AG09319 (cell line): ENCODE data around the gene ARHGEF28.

Source experiments
- DNase-seq: peaks from one replicate; pipeline ENCODE4 v3.0.0-alpha.2; 2010; ENCODE audit warnings: low read depth; ENCODE audit errors: extremely low read depth
- TF ChIP-seq, protein P1 (sequence below): IDR thresholded peaks from 2 replicates; pipeline ENCODE4 v1.5.1; 2011; ENCODE audit warnings: low read depth, mild to moderate bottlenecking, inconsistent platforms, low read length, moderate library complexity

ARHGEF28 gene

DNA sequence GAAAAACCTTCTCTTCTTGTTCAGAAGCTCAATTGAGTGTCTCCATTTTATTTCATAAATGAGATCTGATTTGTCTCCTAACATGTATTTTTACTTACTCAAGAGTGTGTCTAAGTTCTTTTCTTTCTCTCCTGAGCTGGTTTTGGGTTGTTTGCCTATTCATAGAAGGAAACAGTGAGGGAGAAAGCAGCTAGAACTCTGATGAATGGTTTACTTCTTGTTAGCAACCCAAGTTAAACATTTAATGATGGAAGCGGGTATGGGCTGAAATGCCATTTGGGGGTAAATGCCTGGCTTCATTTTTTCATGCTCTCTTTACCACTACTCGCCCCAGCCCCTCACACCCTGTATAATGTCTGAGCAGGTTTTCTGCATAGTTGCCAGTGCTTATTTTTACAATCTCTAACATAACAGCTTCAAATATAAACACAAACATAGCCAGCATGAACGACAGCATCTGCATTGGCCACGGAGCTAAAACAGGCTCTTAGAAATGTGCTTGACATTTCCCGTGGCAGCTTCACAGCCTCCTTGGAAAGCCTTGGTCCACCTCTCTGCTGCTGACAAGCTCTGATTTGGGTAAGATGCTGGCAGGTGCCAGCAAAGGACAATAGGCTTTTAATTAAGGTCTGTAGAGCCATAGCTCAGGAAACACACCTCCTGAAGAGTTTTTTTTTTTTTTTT lies 321.1 kb downstream of the ARHGEF28 start:
- no peak for DNase-seq
- TF ChIP-seq, protein P1, sequence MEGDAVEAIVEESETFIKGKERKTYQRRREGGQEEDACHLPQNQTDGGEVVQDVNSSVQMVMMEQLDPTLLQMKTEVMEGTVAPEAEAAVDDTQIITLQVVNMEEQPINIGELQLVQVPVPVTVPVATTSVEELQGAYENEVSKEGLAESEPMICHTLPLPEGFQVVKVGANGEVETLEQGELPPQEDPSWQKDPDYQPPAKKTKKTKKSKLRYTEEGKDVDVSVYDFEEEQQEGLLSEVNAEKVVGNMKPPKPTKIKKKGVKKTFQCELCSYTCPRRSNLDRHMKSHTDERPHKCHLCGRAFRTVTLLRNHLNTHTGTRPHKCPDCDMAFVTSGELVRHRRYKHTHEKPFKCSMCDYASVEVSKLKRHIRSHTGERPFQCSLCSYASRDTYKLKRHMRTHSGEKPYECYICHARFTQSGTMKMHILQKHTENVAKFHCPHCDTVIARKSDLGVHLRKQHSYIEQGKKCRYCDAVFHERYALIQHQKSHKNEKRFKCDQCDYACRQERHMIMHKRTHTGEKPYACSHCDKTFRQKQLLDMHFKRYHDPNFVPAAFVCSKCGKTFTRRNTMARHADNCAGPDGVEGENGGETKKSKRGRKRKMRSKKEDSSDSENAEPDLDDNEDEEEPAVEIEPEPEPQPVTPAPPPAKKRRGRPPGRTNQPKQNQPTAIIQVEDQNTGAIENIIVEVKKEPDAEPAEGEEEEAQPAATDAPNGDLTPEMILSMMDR = no peak

DNA sequence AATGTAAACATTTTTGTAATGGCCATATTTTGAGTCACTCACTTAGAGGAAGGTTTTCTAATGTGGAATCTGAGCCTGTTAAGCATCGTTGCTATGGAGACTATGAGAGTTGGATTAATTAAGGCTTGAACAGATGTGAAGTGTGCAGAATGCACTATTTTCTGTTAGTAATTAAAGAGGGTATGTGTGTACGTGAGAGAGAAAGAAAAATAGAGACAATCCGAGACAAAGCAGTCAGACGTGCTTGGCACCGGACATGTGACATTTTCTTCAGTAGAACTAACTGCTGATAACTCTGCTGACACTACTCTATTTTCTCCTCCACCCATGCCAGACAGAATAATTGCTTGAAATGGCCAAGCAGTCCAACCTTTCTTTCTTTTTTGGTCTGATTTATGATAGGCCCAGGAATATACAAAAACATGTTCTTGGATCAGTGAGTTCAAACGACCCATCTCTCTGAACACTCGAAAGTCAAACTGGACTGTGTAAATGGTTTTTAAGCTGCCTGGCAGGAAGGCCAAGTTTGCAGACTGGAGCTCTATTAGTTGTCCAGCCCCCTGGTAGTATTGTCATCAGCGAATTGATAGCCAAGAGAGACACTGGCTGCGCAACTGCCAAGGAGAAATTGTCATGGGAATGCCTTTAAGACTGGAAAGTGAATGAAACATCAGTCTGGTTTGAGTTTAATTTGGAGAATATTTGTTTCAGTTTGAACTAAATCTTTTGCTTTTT lies 322.1 kb downstream of the ARHGEF28 start:
- no peak for DNase-seq
- TF ChIP-seq, protein P1 = no peak

- DNase-seq = no peak
- TF ChIP-seq, protein P1 = no peak
Observed at GRCh38 chr5:73948720-73949119, 322.7 kb downstream of the ARHGEF28 start.

DNA sequence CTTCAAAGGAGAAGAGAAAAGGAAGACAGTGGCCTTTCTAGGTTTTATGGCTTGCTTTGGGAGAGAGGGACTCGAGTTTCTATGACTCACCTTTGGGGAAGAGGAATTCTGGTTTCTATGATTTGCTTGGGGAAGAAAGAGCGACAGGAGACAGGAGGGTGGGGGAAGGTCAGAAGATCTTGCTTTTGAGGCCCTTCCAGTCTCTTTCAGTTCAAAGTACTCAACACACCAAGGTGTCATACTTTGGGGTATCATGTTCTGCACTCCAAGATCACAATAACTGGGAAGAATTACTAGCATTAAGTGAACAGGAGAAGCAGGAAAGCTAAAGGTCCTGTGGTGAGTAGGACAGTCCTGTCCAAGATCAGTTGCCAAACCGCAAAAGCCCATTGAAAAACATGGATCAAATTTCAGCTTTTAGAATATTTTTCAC lies 324.5 kb downstream of the ARHGEF28 start:
- DNase-seq = no peak
- TF ChIP-seq, protein P1 = no peak

DNA sequence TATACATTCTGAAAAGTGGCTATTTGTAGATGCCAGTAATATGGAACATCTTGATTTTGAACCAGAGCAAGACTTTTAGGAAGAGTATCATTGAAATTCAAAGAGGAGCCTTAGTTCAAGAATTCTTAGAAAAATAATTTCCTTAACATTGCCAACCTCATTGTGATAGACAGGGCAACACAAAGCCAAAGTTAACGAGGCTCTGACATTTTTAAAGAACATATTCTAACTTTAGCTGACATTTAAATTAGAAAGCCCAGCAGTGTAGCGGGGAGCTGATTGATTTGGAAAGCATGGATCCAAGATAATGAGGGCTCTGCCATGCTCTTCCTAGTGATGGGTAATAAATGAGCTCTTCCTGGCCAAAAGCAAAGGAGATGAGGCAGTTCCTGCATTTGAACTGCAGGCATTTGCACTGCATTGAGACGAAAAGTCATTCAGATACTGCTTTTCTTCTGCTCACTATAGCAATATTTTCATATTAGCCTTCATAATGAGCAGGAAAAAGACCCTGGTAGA lies 325.0 kb downstream of the ARHGEF28 start:
- TF ChIP-seq, protein P1 = no peak
- no peak for DNase-seq

DNA sequence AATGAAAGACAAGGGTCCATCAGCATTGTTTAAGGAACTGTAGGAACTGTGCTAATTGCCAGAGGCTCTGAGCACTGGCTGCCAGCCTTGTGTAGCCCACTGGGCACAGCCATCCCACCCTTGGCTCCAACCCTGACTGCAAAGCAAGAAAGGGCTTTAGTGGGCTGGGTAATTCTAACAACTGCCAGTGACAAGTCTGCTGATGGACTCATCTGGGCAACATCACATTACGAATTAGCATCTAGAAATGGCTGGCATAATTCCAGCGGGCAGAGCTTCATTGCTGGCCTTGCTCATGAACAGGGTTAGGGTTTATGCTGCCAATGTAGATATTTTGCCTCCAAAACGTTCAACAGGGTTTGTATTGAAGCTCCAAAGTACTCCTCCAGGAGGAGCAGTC lies 326.9 kb downstream of the ARHGEF28 start:
- no peak for DNase-seq
- TF ChIP-seq, protein P1 = no peak

- no peak for DNase-seq
- TF ChIP-seq, protein P1 = no peak
Observed at GRCh38 chr5:73954381-73954780, 328.4 kb downstream of the ARHGEF28 start.
